Stimulated activated naive CD4-positive, alpha-beta T cell (primary cell): ENCODE results near the gene ARIH2.
A peak's percentile ranks its signal among the peaks of the same experiment; 100 is the strongest.

Source experiments
- DNase-seq, 6 experiments: peaks; one replicate each; lab custom pipeline; 2025; lab: John Stamatoyannopoulos, UW

Gene ARIH2

GRCh38 chr3:48974076-48974864 is 55.6 kb downstream of the ARIH2 start:
- DNase-seq, result no peak

DNA sequence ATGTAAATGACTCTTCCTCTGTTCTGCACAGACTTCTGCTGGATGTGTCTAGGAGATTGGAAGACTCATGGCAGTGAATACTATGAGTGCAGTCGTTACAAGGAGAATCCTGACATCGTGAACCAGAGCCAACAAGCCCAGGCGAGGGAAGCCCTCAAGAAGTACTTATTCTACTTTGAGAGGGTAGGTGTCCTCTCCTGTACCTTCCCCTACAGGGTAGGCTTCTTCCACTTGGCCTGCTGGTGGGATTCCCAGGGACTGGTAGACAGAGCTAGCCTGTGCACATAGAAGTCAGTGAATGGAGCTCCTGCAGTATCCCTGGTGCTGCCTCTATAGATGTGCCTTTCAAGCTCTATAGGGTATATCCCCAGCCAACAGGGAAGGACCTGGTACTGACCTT is 60.8 kb downstream of the ARIH2 start:
- DNase-seq, result no peak

DNA sequence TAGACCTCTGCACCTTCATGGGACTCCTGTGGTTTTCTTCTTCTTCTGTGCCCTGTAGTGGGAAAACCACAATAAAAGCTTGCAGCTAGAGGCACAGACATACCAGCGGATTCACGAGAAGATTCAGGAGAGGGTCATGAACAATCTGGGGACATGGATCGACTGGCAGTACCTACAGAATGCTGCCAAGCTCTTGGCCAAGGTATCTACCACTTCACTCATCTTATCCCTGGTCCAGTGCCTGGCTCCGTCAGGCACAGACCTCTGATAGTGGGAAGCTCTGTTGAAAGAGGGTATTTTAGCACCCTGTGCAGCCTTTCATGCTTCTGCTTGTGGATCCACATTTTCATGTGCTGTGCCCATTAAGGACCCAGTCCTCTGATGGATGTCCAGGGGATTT is 61.7 kb downstream of the ARIH2 start:
- no peak for DNase-seq

DNA sequence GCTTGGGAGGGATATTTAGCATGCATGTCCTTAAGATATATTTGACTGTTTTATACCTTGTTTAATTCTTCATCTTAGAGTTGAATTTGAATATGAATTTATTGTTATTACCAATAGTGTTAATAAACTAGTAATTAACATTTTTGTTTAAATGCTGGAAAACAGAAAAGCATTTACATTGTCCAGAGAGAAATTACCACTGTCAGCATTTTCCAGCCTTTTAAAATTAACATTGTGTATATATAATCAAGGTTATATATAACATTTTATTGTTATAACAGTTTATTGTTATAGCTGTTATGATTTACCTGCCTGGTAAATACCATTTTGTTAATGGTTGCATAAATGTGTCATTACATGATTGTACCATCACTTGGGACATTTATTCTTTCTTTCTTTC is 63.4 kb downstream of the ARIH2 start:
- no peak for DNase-seq

GRCh38 chr3:48982686-48983085 is 64.0 kb downstream of the ARIH2 start:
- DNase-seq, result no peak

- no peak for DNase-seq
These were observed 64.5 kb downstream of the ARIH2 start for GRCh38 chr3:48983096-48983495.

- no peak for DNase-seq
These were observed 66.0 kb downstream of the ARIH2 start for GRCh38 chr3:48984663-48985062.

DNA sequence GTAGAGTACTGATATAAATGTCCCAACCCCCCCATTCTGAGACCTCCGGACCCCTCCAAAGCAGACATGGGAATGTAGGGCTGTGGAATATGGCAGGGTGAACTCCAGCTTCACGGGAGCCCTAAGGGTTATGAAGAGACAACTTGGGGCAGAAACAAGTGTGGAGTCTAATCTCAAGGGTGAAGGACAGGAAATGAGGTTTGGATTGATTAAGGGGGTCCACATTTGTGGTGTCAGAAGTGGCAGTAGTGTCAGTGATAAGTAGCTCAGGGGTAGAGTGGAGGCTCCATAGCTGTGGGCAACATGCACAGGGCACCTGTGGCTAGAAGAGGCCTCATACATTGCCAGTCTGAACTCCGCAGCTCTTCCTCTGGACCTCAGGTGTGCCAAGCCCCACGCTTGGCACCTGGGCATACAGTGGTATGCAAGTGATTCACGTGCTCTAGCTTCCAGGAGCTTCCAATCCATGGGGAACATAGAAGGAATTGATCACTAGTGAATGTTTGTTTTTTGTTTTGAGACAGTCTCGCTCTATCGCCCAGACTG is 67.3 kb downstream of the ARIH2 start:
- no peak for DNase-seq

GRCh38 chr3:48989126-48989795 is 70.6 kb downstream of the ARIH2 start:
- DNase-seq, result no peak

DNA sequence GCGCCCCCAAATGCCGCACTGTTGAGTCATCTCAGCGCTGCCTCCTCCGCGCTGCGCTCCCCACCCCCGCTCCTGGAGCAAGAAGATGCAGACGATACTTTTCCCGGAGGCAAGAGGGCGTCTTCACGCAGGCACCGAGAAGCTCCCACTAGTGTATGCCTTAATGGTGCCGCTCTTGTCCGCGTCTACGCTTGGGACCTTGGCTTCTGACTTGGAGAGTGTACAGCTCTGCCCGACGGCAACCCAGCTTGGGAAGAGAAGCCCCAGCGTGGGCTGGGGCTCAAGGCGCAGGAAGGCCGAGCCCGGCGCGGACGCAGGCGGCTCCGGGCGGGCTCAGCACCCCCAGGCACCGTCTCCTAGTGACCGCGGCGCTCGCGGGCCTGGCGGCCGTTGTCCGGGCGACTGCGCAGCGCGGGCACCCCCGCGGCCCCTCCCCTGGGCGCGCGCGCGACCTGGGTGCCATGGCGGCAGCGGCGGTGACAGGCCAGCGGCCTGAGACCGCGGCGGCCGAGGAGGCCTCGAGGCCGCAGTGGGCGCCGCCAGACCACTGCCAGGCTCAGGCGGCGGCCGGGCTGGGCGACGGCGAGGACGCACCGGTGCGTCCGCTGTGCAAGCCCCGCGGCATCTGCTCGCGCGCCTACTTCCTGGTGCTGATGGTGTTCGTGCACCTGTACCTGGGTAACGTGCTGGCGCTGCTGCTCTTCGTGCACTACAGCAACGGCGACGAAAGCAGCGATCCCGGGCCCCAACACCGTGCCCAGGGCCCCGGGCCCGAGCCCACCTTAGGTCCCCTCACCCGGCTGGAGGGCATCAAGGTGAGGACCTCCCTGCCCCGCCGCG is 71.4 kb downstream of the ARIH2 start, which contains the start of gene P4HTM:
Gene P4HTM, plus strand, starts transcription at position 446 of the 840 bp plus-strand sequence. Its CDS starts 16 bp downstream, at position 462.
- DNase-seq, result peak; percentile 28 to 67 (median 58)

DNA sequence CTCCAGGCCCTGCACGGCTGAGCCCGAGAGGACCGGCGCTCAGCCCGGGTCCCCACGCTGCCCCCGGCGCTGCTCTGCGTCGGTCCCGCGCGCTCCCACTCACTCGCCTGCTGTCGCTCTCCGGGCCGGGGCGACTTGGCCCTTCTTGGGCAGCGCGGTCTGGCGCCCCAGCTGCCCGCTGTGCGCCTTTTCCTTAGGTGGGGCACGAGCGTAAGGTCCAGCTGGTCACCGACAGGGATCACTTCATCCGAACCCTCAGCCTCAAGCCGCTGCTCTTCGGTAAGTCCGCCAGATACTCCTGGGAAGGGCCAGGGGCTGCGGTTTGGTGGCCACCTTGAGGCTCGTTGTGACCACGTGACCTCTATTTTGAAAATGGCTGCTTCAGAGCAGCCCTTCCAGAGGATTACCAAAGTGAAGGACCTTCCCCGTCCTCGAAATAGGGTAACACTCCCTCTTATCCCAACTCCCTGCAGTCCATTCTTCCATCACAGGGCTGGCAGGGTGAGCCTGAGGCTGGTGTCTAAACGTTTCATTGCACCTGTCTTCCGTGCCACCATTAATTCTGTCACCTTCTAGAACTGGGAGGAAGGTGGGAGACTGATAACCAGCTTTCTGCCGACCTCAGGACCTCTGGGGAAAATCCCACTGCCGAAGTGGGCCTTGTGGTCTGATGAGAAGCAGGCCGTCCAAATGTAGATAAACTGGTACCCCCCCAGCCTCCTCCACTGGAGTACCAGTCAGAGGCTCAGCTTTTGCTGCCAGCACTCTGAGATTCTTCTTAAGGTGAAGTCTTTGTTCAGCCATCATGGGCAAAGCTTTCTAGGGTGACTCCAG is 72.2 kb downstream of the ARIH2 start:
- DNase-seq, result peak in 4 of 6 experiments; percentile 21 to 36 (median 34)

DNA sequence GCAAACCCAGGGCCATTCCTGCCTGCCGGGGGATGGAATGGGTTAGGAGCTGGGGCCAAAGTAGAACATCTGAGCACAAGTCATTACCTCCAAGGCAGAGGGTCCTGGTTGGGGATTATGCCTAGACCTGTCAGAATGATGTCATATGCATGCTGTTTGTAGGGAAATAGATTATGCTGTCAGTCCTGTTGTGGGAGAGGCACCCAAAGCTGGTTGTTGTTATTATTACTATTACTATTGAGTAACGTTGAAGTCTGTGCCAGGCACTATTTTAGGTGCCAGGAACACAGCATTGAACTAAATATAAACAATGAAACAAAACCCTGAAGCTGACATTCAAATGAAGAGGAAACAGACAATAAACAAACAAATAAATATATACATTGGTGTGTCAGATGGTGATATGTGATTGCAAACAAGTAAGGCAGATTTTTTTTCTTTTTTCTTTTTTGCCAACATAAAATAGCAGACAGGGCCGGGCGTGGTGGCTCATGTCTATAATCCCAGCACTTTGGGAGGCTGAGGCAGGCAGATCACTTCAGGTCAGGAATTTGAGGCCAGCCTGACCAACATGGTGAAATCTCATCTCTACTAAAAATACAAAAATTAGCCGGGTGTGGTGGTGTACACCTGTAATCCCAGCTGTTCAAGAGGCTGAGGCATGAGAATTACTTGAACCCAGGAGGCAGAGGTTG is 73.4 kb downstream of the ARIH2 start:
- no peak for DNase-seq

- no peak for DNase-seq
These were observed 75.2 kb downstream of the ARIH2 start for GRCh38 chr3:48993834-48994233.

- no peak for DNase-seq
These were observed 78.0 kb downstream of the ARIH2 start for GRCh38 chr3:48996640-48997039.

- DNase-seq, result no peak
These were observed 78.5 kb downstream of the ARIH2 start for GRCh38 chr3:48997102-48997635.

DNA sequence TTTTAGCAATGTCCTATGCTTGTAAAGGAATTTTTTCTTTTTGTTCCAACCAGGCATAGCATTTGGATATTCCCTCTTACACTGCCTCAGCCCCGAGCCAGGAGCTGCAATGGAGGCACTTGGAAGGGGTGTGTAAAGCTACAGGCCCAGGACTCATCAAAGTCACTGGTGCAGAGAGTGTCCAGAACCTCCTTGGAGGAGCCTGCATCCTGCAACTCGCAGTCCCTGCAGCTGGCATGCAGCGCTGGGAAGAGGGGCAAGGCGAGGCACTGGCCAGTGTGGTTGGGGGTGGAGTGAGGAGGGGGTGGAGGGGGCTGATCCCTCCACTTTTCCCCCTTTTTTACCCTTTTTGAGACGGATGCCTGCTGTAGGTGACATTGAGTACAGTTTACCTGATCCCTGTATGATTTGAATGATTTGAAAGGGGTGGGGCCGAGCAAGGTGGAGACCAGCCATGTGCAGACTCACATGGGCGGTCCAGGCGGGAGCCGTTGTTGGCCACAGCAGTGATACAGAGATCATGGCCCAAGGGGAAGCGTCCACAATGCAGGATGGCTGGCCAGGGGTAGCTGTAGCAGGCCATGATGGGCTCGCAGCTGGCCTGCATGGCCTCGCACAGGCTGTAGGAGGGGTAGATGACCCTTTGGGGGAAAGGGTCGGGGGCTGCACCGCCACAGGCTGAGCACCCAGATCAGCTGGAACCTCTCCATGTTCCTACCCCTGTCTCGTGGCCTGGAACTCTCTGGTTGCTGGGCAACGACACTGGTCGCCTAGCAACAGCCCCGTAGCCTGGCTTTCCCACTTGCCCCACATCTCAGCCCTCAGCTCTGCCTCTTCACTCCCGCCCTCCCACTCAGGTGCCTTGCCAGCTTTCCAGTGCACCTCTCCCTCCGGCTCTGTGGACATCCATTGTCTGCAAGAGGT is 79.3 kb downstream of the ARIH2 start:
- no peak for DNase-seq

DNA sequence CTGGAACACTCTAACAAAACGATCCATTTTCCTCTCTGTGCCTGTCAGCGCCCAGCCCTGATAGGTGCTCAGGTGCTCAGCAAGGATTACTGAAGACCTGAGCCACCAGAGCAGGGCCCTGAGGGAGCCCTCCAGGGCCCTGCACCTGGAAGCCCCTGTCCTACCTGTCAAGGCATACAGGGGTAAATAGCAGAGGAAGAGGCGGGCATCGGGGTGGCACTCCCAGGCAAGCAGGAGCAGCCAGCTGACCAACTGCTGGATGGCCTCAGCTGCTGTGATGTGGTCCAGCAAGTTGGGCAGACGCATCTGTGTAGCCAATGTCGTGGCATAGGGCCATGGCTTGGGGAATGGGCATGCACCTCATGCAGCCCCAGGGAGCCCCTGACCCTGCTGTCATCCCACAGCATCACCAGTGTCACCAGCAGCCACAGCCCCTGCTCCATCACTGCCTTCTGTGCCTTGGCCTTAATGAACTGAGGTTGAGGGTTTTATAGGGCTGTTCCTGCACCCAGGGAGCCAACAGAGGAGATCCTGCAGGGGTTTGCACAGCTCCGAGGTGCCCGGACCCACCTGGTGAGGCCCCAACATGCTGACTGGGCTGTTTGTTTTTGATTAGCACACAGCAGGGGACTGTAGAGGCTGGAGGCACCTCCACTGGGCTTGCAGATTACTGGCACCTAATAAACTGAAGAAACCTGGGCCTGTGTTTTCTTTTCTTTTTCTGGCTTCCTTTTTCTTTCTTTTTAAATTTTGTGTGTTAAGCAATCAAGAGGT is 80.6 kb downstream of the ARIH2 start:
- no peak for DNase-seq

- DNase-seq, result no peak
These were observed 82.5 kb downstream of the ARIH2 start for GRCh38 chr3:49001155-49001554.
